Right atrium auricular region (tissue), 2 donors: ENCODE measurements around the gene COL8A2. TPM values are rescaled to one million over a fixed set of nuclear protein-coding genes. Genes with fewer than 3 reads are reported as not detected.
"Not testable (repeated sequence)": the region's sequence is repeated elsewhere in the genome, so short reads cannot be mapped to it uniquely, and the experiment has no call there.

Experiments used
- DNase-seq: peaks from one replicate; pipeline ENCODE4 v3.0.0-alpha.2; 2019; ENCODE audit warnings: low spot score
- H3K27ac ChIP-seq, 2 donors: fragments of 200-600 bp; sonication (generic); 1 replicate in 1 of 2; 2 replicates in 1 of 2; pipeline ENCODE4 v1.5.1; 2016 to 2019
- H3K27me3 ChIP-seq, 2 donors: fragments of 200-600 bp; sonication (generic); one replicate each; pipeline versions ENCODE4 v1.5.1 to v1.6.0; 2017 to 2019
- H3K36me3 ChIP-seq: fragments of 200-600 bp; sonication (generic); one replicate; pipeline ENCODE4 v1.5.1; 2016
- H3K4me1 ChIP-seq, 2 donors: fragments of 200-600 bp; sonication (generic); one replicate each; pipeline versions ENCODE4 v1.5.1 to v1.6.0; 2017 to 2019
- H3K4me3 ChIP-seq, 2 donors: fragments of 200-600 bp; sonication (generic); 1 replicate in 1 of 2; 2 replicates in 1 of 2; pipeline ENCODE4 v1.5.1; 2017 to 2019; ENCODE audit warnings: mild to moderate bottlenecking in 1 of 2, moderate library complexity in 1 of 2
- H3K9me3 ChIP-seq, 2 donors: fragments of 200-600 bp; sonication (generic); one replicate each; pipeline ENCODE4 v1.5.1; 2019
- CTCF ChIP-seq, 2 donors: fragments of 200-600 bp; sonication (generic); IDR thresholded peaks; one replicate each; pipeline ENCODE4 v1.5.1; 2019; ENCODE audit warnings: antibody characterized with exemption in 2 of 2
- total RNA-seq, 2 donors: library from RNA; depleted of rRNA; stranded (reverse); fragments of >200 nt; gene quantifications; one replicate each; pipeline ENCODE4 v1.1.0, GENCODE V29; 2016

Gene COL8A2
- total RNA-seq, 2 donors from 2014 or later: 3.5 to 4.5 TPM

- no peaks in the 10 kb centered on the region for H3K9me3 ChIP-seq
- DNase-seq: no peak
- no peak overlapping the region for H3K4me3 ChIP-seq
- no peak for TF ChIP-seq CTCF (IDR thresholded peaks at IDR 0.05)
- peaks cover 0 to 80% of the 10 kb centered on the region in 2 donors for H3K4me1 ChIP-seq
- H3K27ac ChIP-seq: peak overlapping the region; percentile 98 to 100
- no peaks in the 10 kb centered on the region for H3K36me3 ChIP-seq
- no peaks in the 10 kb centered on the region for H3K27me3 ChIP-seq
These were observed 34.8 kb upstream of the COL8A2 start for GRCh38 chr1:36159614-36160387.

- peak overlapping the region in 1 of 2 donors; percentile 89 for H3K4me3 ChIP-seq
- not testable (repeated sequence) for H3K9me3 ChIP-seq, H3K36me3 ChIP-seq, H3K27me3 ChIP-seq, DNase-seq
- H3K4me1 ChIP-seq: peaks cover 0 to 75% of the 10 kb centered on the region in 2 donors
- H3K27ac ChIP-seq: peak overlapping the region; percentile 98 to 100
These were observed 33.8 kb upstream of the COL8A2 start for GRCh38 chr1:36158827-36159252.

- H3K9me3 ChIP-seq: no peaks in the 10 kb centered on the region
- DNase-seq: no peak
- H3K27ac ChIP-seq: peak overlapping the region; percentile 98 to 100
- H3K4me3 ChIP-seq: peak overlapping the region; percentile 89 to 99
- H3K36me3 ChIP-seq: no peaks in the 10 kb centered on the region
- no peak for TF ChIP-seq CTCF (IDR thresholded peaks at IDR 0.05)
- peaks cover 0 to 69% of the 10 kb centered on the region in 2 donors for H3K4me1 ChIP-seq
- H3K27me3 ChIP-seq: no peaks in the 10 kb centered on the region
These were observed 33.2 kb upstream of the COL8A2 start for GRCh38 chr1:36157973-36158826.

GRCh38 chr1:36157115-36157903, 32.3 kb upstream of the COL8A2 start:
- no peaks in the 10 kb centered on the region for H3K9me3 ChIP-seq
- peak overlapping the region; percentile 89 to 99 for H3K4me3 ChIP-seq
- H3K27me3 ChIP-seq: no peaks in the 10 kb centered on the region
- no peak for DNase-seq
- H3K36me3 ChIP-seq: no peaks in the 10 kb centered on the region
- no peak for TF ChIP-seq CTCF (IDR thresholded peaks at IDR 0.05)
- peak overlapping the region; percentile 98 to 100 for H3K27ac ChIP-seq
- peaks cover 0 to 66% of the 10 kb centered on the region in 2 donors for H3K4me1 ChIP-seq

GRCh38 chr1:36156329-36157114, 31.5 kb upstream of the COL8A2 start:
- no peak for TF ChIP-seq CTCF (IDR thresholded peaks at IDR 0.05)
- H3K9me3 ChIP-seq: no peaks in the 10 kb centered on the region
- peaks cover 0 to 65% of the 10 kb centered on the region in 2 donors for H3K4me1 ChIP-seq
- H3K27ac ChIP-seq: peak overlapping the region; percentile 98 to 100
- no peaks in the 10 kb centered on the region for H3K36me3 ChIP-seq
- peak; percentile 66 for DNase-seq
- no peaks in the 10 kb centered on the region for H3K27me3 ChIP-seq
- H3K4me3 ChIP-seq: peak overlapping the region; percentile 89 to 99
